ENCODE measurements around the gene TH. TPM values are rescaled to one million over a fixed set of nuclear protein-coding genes. Genes with fewer than 3 reads are reported as not detected.
"Not testable (repeated sequence)": the region's sequence is repeated elsewhere in the genome, so short reads cannot be mapped to it uniquely, and the experiment has no call there.

The TH gene
- polyA plus RNA-seq, 12 donors: 0.10 to 1.3 (median 0.51) TPM; not detected in 4

DNA sequence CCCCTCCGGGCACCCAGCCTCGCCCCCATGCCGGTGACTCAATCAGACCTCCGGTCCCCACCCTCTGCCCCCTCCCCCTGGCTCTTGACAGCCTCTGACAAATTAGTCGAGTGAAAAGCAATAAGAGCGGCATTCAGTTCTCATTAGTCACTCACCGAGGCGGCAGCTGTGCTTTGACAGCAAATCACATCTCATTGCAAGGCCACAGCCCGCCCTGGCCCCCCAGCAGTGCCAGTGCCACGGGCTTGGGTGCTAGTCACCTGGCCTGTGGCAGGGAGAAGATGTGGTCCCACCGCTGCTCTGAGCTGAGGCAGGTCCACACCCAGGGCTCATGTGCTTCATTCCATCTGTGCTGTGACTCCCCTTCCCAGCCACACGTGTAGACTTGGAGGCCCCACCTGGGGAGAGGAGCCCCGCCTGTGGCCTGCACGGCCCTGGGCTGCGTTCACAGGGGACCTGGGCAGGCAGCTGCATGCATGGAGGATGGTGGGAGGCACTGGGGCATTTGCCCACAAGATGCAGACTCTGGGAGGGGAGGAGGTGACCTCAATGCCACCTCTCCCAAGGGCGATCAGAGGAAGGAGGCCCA is 7.4 kb upstream of the TH start:
- no peak for DNase-seq

- DNase-seq: not testable (repeated sequence)
Measured at GRCh38 chr11:2178055-2178773, 6.6 kb upstream of the TH start.

DNA sequence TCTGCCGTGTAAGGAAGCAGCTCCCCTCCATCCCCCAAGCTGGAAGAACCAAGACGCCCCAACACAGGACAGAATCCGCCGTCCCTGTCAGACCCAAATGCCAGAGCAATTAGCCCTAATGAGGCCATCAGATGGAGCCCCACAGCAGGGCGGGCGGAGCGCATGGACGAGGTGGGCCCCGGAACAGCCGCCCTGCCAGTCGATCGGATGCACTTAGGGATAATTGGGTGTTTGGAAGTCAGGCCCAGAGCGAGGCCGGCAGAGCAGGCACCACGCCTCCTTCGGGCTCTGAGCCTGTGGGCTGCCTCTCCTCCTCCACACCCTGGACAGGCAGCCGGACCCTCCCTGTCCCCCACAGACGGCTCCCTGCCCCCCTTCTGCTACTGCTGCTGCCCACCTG is 5.5 kb upstream of the TH start:
- no peak for DNase-seq

DNA sequence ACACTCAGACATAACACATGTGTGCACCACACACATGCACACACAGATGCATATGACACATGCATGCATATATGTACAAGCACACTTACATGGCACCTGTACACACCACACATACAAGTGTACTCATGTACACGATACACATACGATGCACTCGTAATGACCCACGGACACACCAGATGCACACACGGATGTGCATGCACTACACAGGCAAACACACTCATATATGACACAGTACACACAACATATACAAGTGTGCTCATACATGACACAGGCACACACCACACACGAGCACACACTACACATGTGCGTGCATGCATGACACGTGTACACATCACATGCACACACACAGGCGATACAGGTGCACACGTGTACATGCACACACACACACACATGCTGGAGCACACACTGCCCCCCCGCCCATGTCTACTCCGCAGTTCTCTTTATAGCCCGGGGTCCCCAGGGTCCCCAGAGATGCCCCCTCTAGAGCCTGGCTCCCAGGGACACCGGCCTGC is 4.8 kb upstream of the TH start:
- DNase-seq: no peak

DNA sequence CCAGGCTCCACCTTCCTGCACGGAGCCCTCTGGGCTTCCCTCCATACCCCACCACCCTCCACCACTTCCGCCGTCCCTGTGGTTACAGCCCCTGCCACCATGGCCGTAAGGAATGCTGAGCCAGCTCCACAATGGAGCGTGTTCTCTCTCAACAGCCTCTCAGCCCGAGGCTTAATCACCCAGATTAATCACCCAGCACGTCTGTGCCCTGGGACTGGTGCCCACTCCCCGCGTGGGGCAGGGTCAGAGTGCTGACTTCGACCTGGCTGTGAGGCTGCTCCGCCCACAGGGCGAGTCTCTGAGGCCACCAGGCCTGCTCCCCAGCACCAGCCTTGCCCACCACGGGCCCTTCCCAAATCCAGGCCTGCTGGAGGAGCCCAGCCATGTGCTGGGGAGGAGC is 4.0 kb upstream of the TH start:
- no peak for DNase-seq

- DNase-seq: no peak
Measured at GRCh38 chr11:2174361-2174760, 2.7 kb upstream of the TH start.

DNA sequence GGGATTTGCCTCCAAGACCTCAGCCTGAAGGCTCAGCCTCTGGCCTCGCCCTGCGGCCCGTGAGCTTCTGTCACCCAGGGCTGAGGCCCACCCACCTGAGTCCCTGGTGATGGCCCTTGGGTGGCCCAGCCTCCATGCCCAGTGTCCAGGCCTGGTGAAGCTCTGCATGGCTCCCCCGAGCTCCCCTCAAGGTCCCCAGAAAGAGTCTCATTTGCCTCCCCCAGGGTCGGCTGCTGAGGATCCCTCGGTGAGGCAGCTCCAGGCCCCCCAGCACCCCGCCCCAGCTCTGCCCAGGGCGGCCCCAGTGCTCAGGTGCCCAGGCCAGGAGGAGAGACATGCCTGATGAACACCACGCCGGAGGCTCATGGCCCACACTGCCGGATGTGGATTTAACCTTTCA is 2.1 kb upstream of the TH start:
- no peak for DNase-seq

- no peak for DNase-seq
Measured at GRCh38 chr11:2173150-2173693, 1.6 kb upstream of the TH start.

DNA sequence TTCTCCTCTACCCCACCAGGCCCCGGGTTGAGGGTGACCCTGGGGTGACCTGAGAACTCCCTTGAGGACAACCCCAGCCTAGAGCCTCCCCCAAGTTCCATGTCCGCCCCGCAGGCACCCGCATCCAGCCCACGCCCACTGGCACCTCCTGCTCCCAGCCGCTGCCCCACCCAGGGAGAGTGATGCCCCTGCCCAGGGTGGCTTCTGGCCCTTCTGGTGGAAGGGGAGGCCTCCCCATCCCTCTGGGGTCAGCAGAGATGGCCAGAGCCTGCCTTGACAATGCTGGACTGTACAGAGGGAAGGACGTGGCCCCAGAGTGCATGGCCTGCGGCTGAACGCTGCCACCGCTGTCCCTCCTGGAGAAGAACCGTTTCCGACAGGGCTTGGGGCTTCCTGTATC is 1.1 kb upstream of the TH start:
- DNase-seq: no peak

- DNase-seq: no peak
Measured at GRCh38 chr11:2169626-2170570, 1.7 kb downstream of the TH start.

- DNase-seq: no peak
Measured at GRCh38 chr11:2169005-2169378, 2.6 kb downstream of the TH start.

- DNase-seq: no peak
Measured at GRCh38 chr11:2168286-2169004, 3.2 kb downstream of the TH start.

DNA sequence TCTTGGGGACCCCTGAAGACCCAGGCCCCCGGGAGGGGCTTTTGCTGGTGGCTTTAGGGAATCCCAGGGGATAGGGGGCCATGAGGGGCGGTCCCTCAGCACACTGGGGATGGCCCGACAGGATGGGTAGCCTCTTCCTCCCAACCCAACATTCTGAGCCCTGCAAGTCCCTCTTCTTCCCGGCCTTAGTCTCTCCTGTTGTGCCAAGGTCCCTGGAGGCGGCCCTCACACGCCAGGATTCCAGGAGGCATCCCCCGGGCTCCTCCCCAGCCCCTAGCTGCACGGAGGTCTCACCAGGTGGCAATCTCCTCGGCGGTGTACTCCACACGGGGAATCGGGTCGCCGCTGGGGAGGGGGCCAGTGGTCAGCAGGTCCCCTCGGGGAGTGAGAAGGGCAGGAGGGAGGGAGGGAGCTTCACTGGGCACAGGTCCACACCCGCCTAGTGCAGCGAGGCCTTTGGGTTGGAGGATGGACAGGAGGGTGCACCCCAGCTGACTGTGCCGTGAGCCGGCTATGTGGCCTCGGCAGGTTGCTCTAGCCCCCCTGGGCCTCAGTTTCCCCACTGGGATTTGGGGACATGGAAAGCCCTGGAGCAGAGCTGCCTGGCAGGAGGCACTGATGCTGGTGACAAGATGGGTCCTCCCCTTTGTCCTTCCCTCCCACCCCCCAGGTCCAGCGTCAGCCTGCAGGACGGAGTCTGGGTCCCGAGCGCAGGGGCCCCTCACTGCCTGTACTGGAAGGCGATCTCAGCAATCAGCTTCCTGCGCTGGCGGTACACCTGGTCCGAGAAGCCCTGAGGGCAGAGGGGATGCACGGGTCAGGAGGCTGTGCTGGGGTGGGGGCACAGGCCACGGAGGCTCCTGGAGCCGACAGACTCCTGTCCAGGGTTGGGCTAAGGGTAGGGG is 4.2 kb downstream of the TH start:
- no peak for DNase-seq

GRCh38 chr11:2166091-2166851 is 5.3 kb downstream of the TH start:
- no peak for DNase-seq

GRCh38 chr11:2165571-2165970 is 6.0 kb downstream of the TH start:
- no peak for DNase-seq

- no peak for DNase-seq
Measured at GRCh38 chr11:2164861-2165555, 6.6 kb downstream of the TH start.

DNA sequence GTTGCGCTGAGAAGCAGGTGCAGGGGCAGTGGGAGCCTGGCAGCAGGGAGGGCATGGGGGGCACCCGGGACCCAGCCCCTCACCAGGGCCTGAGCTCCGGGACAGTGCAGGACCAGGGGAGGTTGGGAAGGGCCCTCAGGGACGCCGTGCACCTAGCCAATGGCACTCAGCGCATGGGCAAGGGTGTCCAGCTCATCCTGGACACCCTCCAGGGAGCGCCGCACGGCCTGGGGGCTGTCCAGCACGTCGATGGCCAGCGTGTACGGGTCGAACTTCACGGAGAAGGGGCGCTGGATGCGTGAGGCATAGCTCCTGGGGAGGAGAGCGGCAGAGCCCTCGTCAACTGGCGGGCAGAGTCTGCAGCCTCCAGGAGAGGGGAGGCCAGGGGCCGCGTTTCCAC is 7.5 kb downstream of the TH start:
- DNase-seq: no peak

- no peak for DNase-seq
Measured at GRCh38 chr11:2163428-2163978, 8.1 kb downstream of the TH start.
